OCI-LY1 (cell line): ENCODE data around the gene HMHB1.
A peak's percentile ranks its signal among the peaks of the same experiment; 100 is the strongest.

Source experiments
- H2AFZ ChIP-seq: fragments of 200-600 bp; sonication (generic), shearing (Covaris generic); 2 replicates; pipeline ENCODE4 v1.6.0; 2014; ENCODE audit warnings: antibody characterized with exemption, mild to moderate bottlenecking, low read length
- H3F3A ChIP-seq: fragments of 200-600 bp; sonication (generic), shearing (Covaris generic); 2 replicates; pipeline ENCODE4 v1.6.0; 2014; ENCODE audit warnings: mild to moderate bottlenecking, antibody characterized with exemption, low read length, moderate library complexity; ENCODE audit not compliant: insufficient read depth
- H3K27ac ChIP-seq: fragments of 200-600 bp; sonication (generic); 2 replicates; pipeline ENCODE4 v1.5.1; 2014; ENCODE audit warnings: low read length, mixed run types, mild to moderate bottlenecking, low read depth; ENCODE audit not compliant: poor library complexity, severe bottlenecking
- H3K27me3 ChIP-seq: fragments of 200-600 bp; sonication (generic); 2 replicates; pipeline ENCODE4 v1.6.0; 2014; ENCODE audit warnings: antibody characterized with exemption, mild to moderate bottlenecking, low read length, moderate library complexity; ENCODE audit not compliant: insufficient read depth
- H3K36me3 ChIP-seq: fragments of 200-600 bp; sonication (generic); 2 replicates; pipeline ENCODE4 v1.6.1; 2014; ENCODE audit warnings: mild to moderate bottlenecking, antibody characterized with exemption, low read length, moderate library complexity, mixed read lengths; ENCODE audit not compliant: insufficient read depth
- H3K4me1 ChIP-seq: fragments of 200-600 bp; sonication (generic); 2 replicates; pipeline ENCODE4 v1.5.1; 2014; ENCODE audit warnings: mild to moderate bottlenecking, low read length, moderate library complexity; ENCODE audit not compliant: insufficient read depth, severe bottlenecking
- H3K4me2 ChIP-seq: fragments of 200-600 bp; sonication (generic), shearing (Covaris generic); 2 replicates; pipeline ENCODE4 v1.6.1; 2014; ENCODE audit warnings: low read length
- H3K4me3 ChIP-seq: fragments of 200-600 bp; sonication (generic); 2 replicates; pipeline ENCODE4 v1.5.1; 2014; ENCODE audit warnings: low read length, low read depth, mild to moderate bottlenecking, mixed read lengths; ENCODE audit not compliant: poor library complexity, severe bottlenecking
- H3K79me2 ChIP-seq: fragments of 200-600 bp; shearing (Covaris generic); 2 replicates; pipeline ENCODE4 v1.6.1; 2016; ENCODE audit warnings: mixed run types, low read length, mixed read lengths; ENCODE audit not compliant: insufficient read depth
- H3K9ac ChIP-seq: fragments of 200-600 bp; sonication (generic), shearing (Covaris generic); 2 replicates; pipeline ENCODE4 v1.6.1; 2014; ENCODE audit warnings: mild to moderate bottlenecking, low read length, mixed read lengths
- H3K9me2 ChIP-seq: fragments of 200-600 bp; sonication (generic), shearing (Covaris generic); 2 replicates; pipeline ENCODE4 v1.6.1; 2014; ENCODE audit warnings: low read depth, mild to moderate bottlenecking, low read length, mixed read lengths
- H3K9me3 ChIP-seq: fragments of 200-600 bp; shearing (Covaris generic); 2 replicates; pipeline ENCODE4 v1.6.1; 2014; ENCODE audit warnings: low read length, mixed read lengths
- H4K20me1 ChIP-seq: fragments of 200-600 bp; sonication (generic), shearing (Covaris generic); 2 replicates; pipeline ENCODE4 v1.6.0; 2016; ENCODE audit warnings: mild to moderate bottlenecking, low read length; ENCODE audit not compliant: insufficient read depth
- CTCF ChIP-seq: fragments of 200-600 bp; sonication (generic), shearing (Covaris generic); IDR thresholded peaks from 2 replicates; pipeline ENCODE4 v1.5.1; 2017; ENCODE audit warnings: mild to moderate bottlenecking, antibody characterized with exemption, low read length, moderate library complexity, mixed read lengths
- EZH2 ChIP-seq: fragments of 200-600 bp; sonication (generic), shearing (Covaris generic); IDR thresholded peaks from 2 replicates; pipeline ENCODE4 v1.8.0; 2017; ENCODE audit warnings: borderline replicate concordance, mixed run types, mild to moderate bottlenecking, antibody characterized with exemption, low read length, moderate library complexity, mixed read lengths

Gene HMHB1

GRCh38 chr5:143800715-143801114 is 11.2 kb upstream of the HMHB1 start:
- Histone ChIP-seq H3K79me2 (no peaks in the 10 kb centered on the region), H3F3A (no peaks in the 10 kb centered on the region), H3K4me2 (peak overlapping the region; percentile 18), H3K4me1 (peaks cover 45% of the 10 kb centered on the region), H3K9me2 (no peaks in the 10 kb centered on the region), H2AFZ (peak overlapping the region; percentile 12), H3K36me3 (no peaks in the 10 kb centered on the region), H3K27ac (peak overlapping the region; percentile 40), H3K9me3 (no peaks in the 10 kb centered on the region), H4K20me1 (no peaks in the 10 kb centered on the region), H3K9ac (no peak overlapping the region), H3K4me3 (no peak overlapping the region), H3K27me3 (no peaks in the 10 kb centered on the region)
- TF ChIP-seq CTCF (no peak), EZH2 (no peak)

- Histone ChIP-seq H3K9me2 (no peaks in the 10 kb centered on the region), H3F3A (no peaks in the 10 kb centered on the region), H3K27me3 (no peaks in the 10 kb centered on the region), H3K36me3 (no peaks in the 10 kb centered on the region), H3K4me2 (peak overlapping the region; percentile 18), H2AFZ (peak overlapping the region; percentile 12), H3K4me1 (peaks cover 48% of the 10 kb centered on the region), H4K20me1 (no peaks in the 10 kb centered on the region), H3K9me3 (no peaks in the 10 kb centered on the region), H3K4me3 (no peak overlapping the region), H3K27ac (peak overlapping the region; percentile 40), H3K9ac (no peak overlapping the region), H3K79me2 (no peaks in the 10 kb centered on the region)
- no peak for TF ChIP-seq CTCF
- no peak for TF ChIP-seq EZH2
Measured at GRCh38 chr5:143801252-143801939, 10.6 kb upstream of the HMHB1 start.

- Histone ChIP-seq H3K9me2 (no peaks in the 10 kb centered on the region), H3K4me1 (peaks cover 42% of the 10 kb centered on the region), H3K27ac (peak overlapping the region; percentile 68), H3F3A (no peaks in the 10 kb centered on the region), H2AFZ (peak overlapping the region; percentile 55), H4K20me1 (no peaks in the 10 kb centered on the region), H3K36me3 (no peaks in the 10 kb centered on the region), H3K4me3 (peak overlapping the region; percentile 20), H3K27me3 (no peaks in the 10 kb centered on the region), H3K9ac (no peak overlapping the region), H3K4me2 (peak overlapping the region; percentile 53), H3K9me3 (no peaks in the 10 kb centered on the region), H3K79me2 (no peaks in the 10 kb centered on the region)
- TF ChIP-seq EZH2 = no peak
- no peak for TF ChIP-seq CTCF
Measured at GRCh38 chr5:143805861-143806260, 6.1 kb upstream of the HMHB1 start.
